Measurements from ENCODE around the gene SLC22A31.
"Not testable (repeated sequence)": the region's sequence is repeated elsewhere in the genome, so short reads cannot be mapped to it uniquely, and the experiment has no call there.

The SLC22A31 gene

GRCh38 chr16:89189358-89190025, 10.8 kb downstream of the SLC22A31 start:
- Histone ChIP-seq H3K4me3 (ENCODE audit: low read depth, low read length, poor library complexity, severe bottlenecking) (no peak overlapping the region), H2AFZ (ENCODE audit: low read length) (no peak overlapping the region), H3K4me1 (ENCODE audit: insufficient read depth, low read length, severe bottlenecking) (peaks cover 4% of the 10 kb centered on the region), H3K4me2 (ENCODE audit: low read length) (no peak overlapping the region), H3K27ac (ENCODE audit: low read depth, low read length, poor library complexity, severe bottlenecking) (no peak overlapping the region), H3K9me3 (ENCODE audit: low read length) (no peaks in the 10 kb centered on the region), H3K9me2 (ENCODE audit: low read depth, low read length) (no peaks in the 10 kb centered on the region), H4K20me1 (ENCODE audit: insufficient read depth, low read length) (no peaks in the 10 kb centered on the region), H3K9ac (ENCODE audit: low read length) (no peak overlapping the region), H3F3A (ENCODE audit: insufficient read depth, low read length) (0 out of 2 replicates have a peak, but pooled peaks cover 6% of the 10 kb centered on the region), H3K36me3 (ENCODE audit: insufficient read depth, low read length) (no peaks in the 10 kb centered on the region), H3K79me2 (ENCODE audit: insufficient read depth, low read length) (no peaks in the 10 kb centered on the region), H3K27me3 (ENCODE audit: insufficient read depth, low read length) (0 out of 2 replicates have a peak, but pooled peaks cover 8% of the 10 kb centered on the region)
- TF ChIP-seq EZH2 (IDR thresholded peaks at IDR 0.05; ENCODE audit: borderline replicate concordance, low read length) = no peak
- TF ChIP-seq CTCF (IDR thresholded peaks at IDR 0.05; ENCODE audit: low read length) = no peak

- not testable (repeated sequence) for H3K4me3 ChIP-seq (ENCODE audit: low read depth, low read length, poor library complexity, severe bottlenecking); H3K9me3 ChIP-seq (ENCODE audit: low read length)
These were observed 11.6 kb downstream of the SLC22A31 start for GRCh38 chr16:89188471-89189357.

GRCh38 chr16:89187770-89188392, 12.5 kb downstream of the SLC22A31 start:
- Histone ChIP-seq H3F3A (ENCODE audit: insufficient read depth, low read length) (0 out of 2 replicates have a peak, but pooled peaks cover 6% of the 10 kb centered on the region), H3K9ac (ENCODE audit: low read length) (no peak overlapping the region), H3K4me3 (ENCODE audit: low read depth, low read length, poor library complexity, severe bottlenecking) (no peak overlapping the region)

More at GRCh38 chr16:89188471-89189357, 11.6 kb downstream of the SLC22A31 start:
- H3F3A ChIP-seq (ENCODE audit: insufficient read depth, low read length); H3K4me2 ChIP-seq (ENCODE audit: low read length); H3K9ac ChIP-seq (ENCODE audit: low read length); H3K4me1 ChIP-seq (ENCODE audit: insufficient read depth, low read length, severe bottlenecking); H4K20me1 ChIP-seq (ENCODE audit: insufficient read depth, low read length); H2AFZ ChIP-seq (ENCODE audit: low read length); H3K9me2 ChIP-seq (ENCODE audit: low read depth, low read length); H3K36me3 ChIP-seq (ENCODE audit: insufficient read depth, low read length); H3K27ac ChIP-seq (ENCODE audit: low read depth, low read length, poor library complexity, severe bottlenecking); H3K27me3 ChIP-seq (ENCODE audit: insufficient read depth, low read length); H3K79me2 ChIP-seq (ENCODE audit: insufficient read depth, low read length): not testable (repeated sequence)

More at GRCh38 chr16:89187770-89188392, 12.5 kb downstream of the SLC22A31 start:
- H3K9me2 ChIP-seq (ENCODE audit: low read depth, low read length) = no peaks in the 10 kb centered on the region
- no peaks in the 10 kb centered on the region for H3K9me3 ChIP-seq (ENCODE audit: low read length)
- 0 out of 2 replicates have a peak, but pooled peaks cover 9% of the 10 kb centered on the region for H3K27me3 ChIP-seq (ENCODE audit: insufficient read depth, low read length)
- no peak overlapping the region for H2AFZ ChIP-seq (ENCODE audit: low read length)
- no peaks in the 10 kb centered on the region for H3K79me2 ChIP-seq (ENCODE audit: insufficient read depth, low read length)
- H3K36me3 ChIP-seq (ENCODE audit: insufficient read depth, low read length) = no peaks in the 10 kb centered on the region
- peaks cover 4% of the 10 kb centered on the region for H3K4me1 ChIP-seq (ENCODE audit: insufficient read depth, low read length, severe bottlenecking)
- H4K20me1 ChIP-seq (ENCODE audit: insufficient read depth, low read length) = no peaks in the 10 kb centered on the region
- TF ChIP-seq EZH2 (IDR thresholded peaks at IDR 0.05; ENCODE audit: borderline replicate concordance, low read length) (no peak), CTCF (IDR thresholded peaks at IDR 0.05; ENCODE audit: low read length) (no peak)
- H3K27ac ChIP-seq (ENCODE audit: low read depth, low read length, poor library complexity, severe bottlenecking) = no peak overlapping the region
- H3K4me2 ChIP-seq (ENCODE audit: low read length) = no peak overlapping the region

Measured in OCI-LY1 (cell line).